OCI-LY7 (cell line): ENCODE measurements around the gene TEX9. TPM values are rescaled to one million over a fixed set of nuclear protein-coding genes. Genes with fewer than 3 reads are reported as not detected.

Experiments used
- BruUV-seq: library from RNA; stranded (reverse); fragments of 400-500 nt; replicated peaks from 2 replicates; lab custom pipeline; 2021; lab: Mats Ljungman, UMichigan
- CTCF ChIA-PET: fragments of 300-600 bp; sonication (Branson Sonifier 250); formaldehyde crosslinking; loops from one replicate; lab custom pipeline; 2022; ENCODE audit warnings: antibody characterized with exemption; ENCODE audit not compliant: unreplicated experiment; lab: Charles Lee
- POLR2A ChIA-PET: fragments of 300-600 bp; sonication (Branson Sonifier 250); formaldehyde crosslinking; loops from one replicate; lab custom pipeline; 2022; ENCODE audit warnings: antibody characterized with exemption; lab: Charles Lee
- DNase-seq: peaks from one replicate; pipeline ENCODE4 v3.0.0-alpha.2; 2015; ENCODE audit warnings: low spot score
- H2AFZ ChIP-seq: fragments of 200-600 bp; sonication (generic), shearing (Covaris generic); 2 replicates; pipeline ENCODE4 v1.6.1; 2014; ENCODE audit warnings: mild to moderate bottlenecking, antibody characterized with exemption, low read length, moderate library complexity
- H3K27ac ChIP-seq: fragments of 200-600 bp; sonication (generic); 2 replicates; pipeline ENCODE4 v1.5.1; 2014; ENCODE audit warnings: mixed run types, low read depth, mild to moderate bottlenecking, moderate library complexity, low read length, inconsistent platforms; ENCODE audit not compliant: poor library complexity, severe bottlenecking
- H3K36me3 ChIP-seq: fragments of 200-600 bp; sonication (generic); 2 replicates; pipeline ENCODE4 v1.6.1; 2014; ENCODE audit warnings: mild to moderate bottlenecking, antibody characterized with exemption, low read length, moderate library complexity, mixed read lengths; ENCODE audit not compliant: insufficient read depth
- H3K4me1 ChIP-seq: fragments of 200-600 bp; sonication (generic); 2 replicates; pipeline ENCODE4 v1.5.1; 2014; ENCODE audit warnings: mild to moderate bottlenecking, low read length; ENCODE audit not compliant: insufficient read depth, poor library complexity, severe bottlenecking
- H3K4me2 ChIP-seq: fragments of 200-600 bp; sonication (generic); 2 replicates; pipeline ENCODE4 v1.6.1; 2014; ENCODE audit warnings: mild to moderate bottlenecking, low read length
- H3K4me3 ChIP-seq: fragments of 200-600 bp; sonication (generic); 2 replicates; pipeline ENCODE4 v1.5.1; 2014; ENCODE audit warnings: mild to moderate bottlenecking, low read depth, low read length; ENCODE audit not compliant: poor library complexity, severe bottlenecking
- H3K79me2 ChIP-seq: fragments of 200-600 bp; sonication (generic); 2 replicates; pipeline ENCODE4 v1.6.1; 2016; ENCODE audit warnings: low read depth, mild to moderate bottlenecking, low read length, moderate library complexity, mixed read lengths; ENCODE audit not compliant: insufficient read depth
- H3K9me2 ChIP-seq: fragments of 200-600 bp; sonication (generic); 2 replicates; pipeline ENCODE4 v1.6.1; 2016; ENCODE audit warnings: mild to moderate bottlenecking, low read length, mixed read lengths; ENCODE audit not compliant: insufficient read depth
- H3K9me3 ChIP-seq: fragments of 200-600 bp; sonication (generic); 2 replicates; pipeline ENCODE4 v1.6.1; 2014; ENCODE audit warnings: mild to moderate bottlenecking, mixed run types, low read length, mixed read lengths
- H4K20me1 ChIP-seq: fragments of 200-600 bp; sonication (generic); 2 replicates; pipeline ENCODE4 v1.6.1; 2014; ENCODE audit warnings: mild to moderate bottlenecking, antibody characterized with exemption, low read length, moderate library complexity, mixed read lengths; ENCODE audit not compliant: insufficient read depth
- CTCF ChIP-seq: fragments of 200-600 bp; sonication (generic); conservative IDR thresholded peaks from 2 replicates; pipeline ENCODE4 v1.5.1; 2014; ENCODE audit warnings: mild to moderate bottlenecking, antibody characterized with exemption, low read length, moderate library complexity, mixed read lengths
- EZH2phosphoT487 ChIP-seq: fragments of 200-600 bp; sonication (generic); IDR thresholded peaks from 2 replicates; pipeline ENCODE4 v1.6.1; 2018; ENCODE audit warnings: low read depth, borderline replicate concordance, mild to moderate bottlenecking, mixed run types, antibody characterized with exemption, low read length, moderate library complexity, mixed read lengths
- intact Hi-C: fragments of 100-400 bp; cut with micrococcal nuclease; formaldehyde crosslinking; loops from one replicate; pipeline ENCODE4 v1.10.0; 2022; ENCODE audit not compliant: unreplicated experiment
- total RNA-seq, 2 experiments: library from RNA; depleted of rRNA in 1 of 2; stranded (reverse); fragments of >200 nt in 1 of 2; shearing (Covaris generic) in 1 of 2; gene quantifications; 2 replicates each; pipeline ENCODE4 v1.2.3, GENCODE V29; 2014 to 2022

The TEX9 gene
- total RNA-seq, 2 experiments from 2014 or later, result 20.0 to 44.6 TPM

DNA sequence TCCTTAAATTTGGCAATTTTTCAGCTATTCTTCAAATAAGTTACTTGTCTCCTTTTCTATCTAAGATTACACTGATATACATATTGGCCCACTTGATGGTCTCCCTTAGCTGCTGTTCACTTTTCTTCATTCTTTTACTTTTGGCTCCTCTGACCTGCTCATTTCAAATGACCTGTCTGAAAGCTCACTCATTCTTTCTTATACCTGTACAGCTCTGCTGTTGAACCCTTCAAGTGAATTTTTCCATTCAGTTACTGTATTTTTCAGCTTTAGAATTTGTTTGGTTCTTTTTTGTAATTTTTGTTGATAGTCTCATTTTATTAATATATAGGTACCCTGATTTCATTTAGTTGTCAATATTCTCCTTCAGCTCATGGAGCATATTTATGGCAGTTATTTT lies 60.0 kb downstream of the TEX9 start:
- BruUV-seq, result no TSS peak
- Histone ChIP-seq H4K20me1 (no peaks in the 10 kb centered on the region), H3K4me1 (peaks cover 3% of the 10 kb centered on the region), H3K4me2 (no peak overlapping the region), H3K9me3 (0 out of 2 replicates have a peak, but pooled peaks cover 10% of the 10 kb centered on the region), H2AFZ (no peak overlapping the region), H3K36me3 (peaks cover 55% of the 10 kb centered on the region), H3K4me3 (no peak overlapping the region), H3K79me2 (no peaks in the 10 kb centered on the region), H3K27ac (no peak overlapping the region), H3K9me2 (no peaks in the 10 kb centered on the region)
- ChIA-PET POLR2A (interaction anchor here (0.6 to 1.4 kb wide), 2 partner anchors 14 to 364 kb away, joined by 4 read pairs; no protein-coding TSS in a partner anchor), CTCF (no interaction called here)
- DNase-seq, result no peak
- no peak for TF ChIP-seq EZH2phosphoT487
- TF ChIP-seq CTCF, result no peak
- intact Hi-C loops, result loop anchor here (5.0 kb wide), 2 partner anchors 58 to 433 kb away; partner anchors contain the start of genes NEDD4 and TEX9

DNA sequence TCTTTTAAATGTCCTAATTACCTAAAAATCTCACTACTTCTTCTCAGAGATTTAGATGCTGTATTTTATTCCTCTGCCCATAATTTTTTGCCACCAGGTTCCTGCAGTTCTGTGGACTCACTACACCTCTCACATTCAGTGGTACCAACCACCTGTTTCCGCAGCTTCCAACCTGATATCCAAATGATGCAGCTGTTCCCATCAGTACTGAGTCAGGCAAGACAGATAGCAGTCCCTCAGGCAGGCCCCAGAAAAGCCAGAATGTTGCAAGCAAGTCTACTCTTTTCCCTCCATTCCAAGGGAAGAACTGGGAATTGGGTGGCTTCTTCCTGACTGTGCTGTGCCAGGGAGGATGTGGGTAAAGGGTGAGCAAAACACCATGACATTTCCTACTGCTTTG lies 60.8 kb downstream of the TEX9 start:
- BruUV-seq, result no TSS peak
- intact Hi-C loops, result loop anchor here (5.0 kb wide), 2 partner anchors 59 to 434 kb away; partner anchors contain the start of genes NEDD4 and TEX9
- no peak overlapping the region for H3K4me2 ChIP-seq
- POLR2A ChIA-PET, result interaction anchor here (0.6 to 1.8 kb wide), 4 partner anchors 9 to 1009 kb away, joined by 3 to 10 read pairs (median 3); no protein-coding TSS in a partner anchor
- 0 out of 2 replicates have a peak, but pooled peaks cover 10% of the 10 kb centered on the region for H3K9me3 ChIP-seq
- peaks cover 3% of the 10 kb centered on the region for H3K4me1 ChIP-seq
- no peak for DNase-seq
- H4K20me1 ChIP-seq, result no peaks in the 10 kb centered on the region
- H2AFZ ChIP-seq, result no peak overlapping the region
- CTCF ChIA-PET, result no interaction called here
- no peaks in the 10 kb centered on the region for H3K79me2 ChIP-seq
- H3K9me2 ChIP-seq, result no peaks in the 10 kb centered on the region
- H3K27ac ChIP-seq, result no peak overlapping the region
- no peak overlapping the region for H3K4me3 ChIP-seq
- H3K36me3 ChIP-seq, result peaks cover 56% of the 10 kb centered on the region
- TF ChIP-seq CTCF (no peak), EZH2phosphoT487 (no peak)

DNA sequence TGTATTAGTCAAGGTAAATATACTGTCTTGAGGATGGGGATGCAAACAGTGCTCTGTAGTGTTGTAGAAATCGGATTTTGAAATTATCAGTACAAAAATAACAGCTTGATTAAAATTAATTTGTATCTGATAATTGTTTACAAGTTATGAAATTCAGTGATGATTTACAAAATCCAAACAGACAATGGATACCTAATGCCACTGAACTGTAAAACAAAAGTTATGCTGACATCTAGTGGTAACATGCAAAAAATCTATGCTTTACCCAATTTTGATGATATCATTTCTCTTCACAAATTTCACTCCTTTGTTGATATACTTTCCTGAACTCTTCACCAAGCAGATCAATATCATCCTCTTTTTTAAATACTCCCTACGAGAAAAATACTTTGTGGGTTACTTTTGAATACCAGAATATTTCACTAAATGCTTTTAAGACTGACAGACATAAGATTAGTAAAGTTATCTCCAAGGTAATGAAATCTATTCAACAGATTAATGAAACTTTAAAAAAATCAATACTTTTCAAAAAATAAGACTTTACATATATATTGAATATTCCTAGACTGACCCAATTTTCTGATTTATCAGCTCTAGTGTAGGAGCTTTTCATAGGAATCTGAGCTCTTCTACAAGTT lies 63.7 kb downstream of the TEX9 start:
- Histone ChIP-seq H3K79me2 (no peaks in the 10 kb centered on the region), H3K27ac (no peak overlapping the region), H3K4me3 (no peak overlapping the region), H4K20me1 (no peaks in the 10 kb centered on the region), H3K9me3 (0 out of 2 replicates have a peak, but pooled peaks cover 10% of the 10 kb centered on the region), H3K4me2 (no peak overlapping the region), H3K4me1 (peaks cover 3% of the 10 kb centered on the region), H3K9me2 (no peaks in the 10 kb centered on the region), H3K36me3 (peaks cover 53% of the 10 kb centered on the region), H2AFZ (no peak overlapping the region)
- BruUV-seq, result no TSS peak
- ChIA-PET POLR2A (interaction anchor here (0.7 to 1.5 kb wide), 5 partner anchors 105 to 184 kb away, joined by 3 to 4 read pairs (median 3); no protein-coding TSS in a partner anchor), CTCF (interaction anchor here (0.8 to 1.2 kb wide), 2 partner anchors 178 to 180 kb away, joined by 3 to 5 read pairs; no protein-coding TSS in a partner anchor)
- TF ChIP-seq EZH2phosphoT487 (no peak), CTCF (peak; percentile 91)
- intact Hi-C loops, result loop anchor here (1.0 to 5.0 kb wide), 5 partner anchors 62 to 437 kb away; partner anchors contain the start of genes NEDD4 and TEX9
- DNase-seq, result peak; percentile 68
